ENCODE data around the gene SLC39A11.
"Not testable (repeated sequence)": the region's sequence is repeated elsewhere in the genome, so short reads cannot be mapped to it uniquely, and the experiment has no call there.

SLC39A11 gene

GRCh38 chr17:72837335-72837734 is 255.2 kb downstream of the SLC39A11 start:
- no peak for DNase-seq (ENCODE audit: low read depth, low spot score)

- no peak for DNase-seq (ENCODE audit: low read depth, low spot score)
Measured at GRCh38 chr17:72833128-72833765, 259.2 kb downstream of the SLC39A11 start.

GRCh38 chr17:72832306-72832705 is 260.2 kb downstream of the SLC39A11 start:
- no peak for DNase-seq (ENCODE audit: low read depth, low spot score)

GRCh38 chr17:72829883-72830282 is 262.6 kb downstream of the SLC39A11 start:
- DNase-seq (ENCODE audit: low read depth, low spot score): no peak

GRCh38 chr17:72826602-72827001 is 265.9 kb downstream of the SLC39A11 start:
- no peak for DNase-seq (ENCODE audit: low read depth, low spot score)

- not testable (repeated sequence) for DNase-seq (ENCODE audit: low read depth, low spot score)
Measured at GRCh38 chr17:72826059-72826458, 266.4 kb downstream of the SLC39A11 start.

- no peak for DNase-seq (ENCODE audit: low read depth, low spot score)
Measured at GRCh38 chr17:72825218-72825617, 267.3 kb downstream of the SLC39A11 start.

- not testable (repeated sequence) for DNase-seq (ENCODE audit: low read depth, low spot score)
Measured at GRCh38 chr17:72824267-72824666, 268.2 kb downstream of the SLC39A11 start.

- DNase-seq (ENCODE audit: low read depth, low spot score): no peak
Measured at GRCh38 chr17:72822358-72823023, 270.0 kb downstream of the SLC39A11 start.

- no peak for DNase-seq (ENCODE audit: low read depth, low spot score)
Measured at GRCh38 chr17:72816406-72816805, 276.1 kb downstream of the SLC39A11 start.

- no peak for DNase-seq (ENCODE audit: low read depth, low spot score)
Measured at GRCh38 chr17:72813481-72813880, 279.0 kb downstream of the SLC39A11 start.

- no peak for DNase-seq (ENCODE audit: low read depth, low spot score)
Measured at GRCh38 chr17:72812823-72813222, 279.7 kb downstream of the SLC39A11 start.

GRCh38 chr17:72811976-72812687 is 280.4 kb downstream of the SLC39A11 start:
- DNase-seq (ENCODE audit: low read depth, low spot score): no peak

- no peak for DNase-seq (ENCODE audit: low read depth, low spot score)
Measured at GRCh38 chr17:72810991-72811508, 281.4 kb downstream of the SLC39A11 start.

GRCh38 chr17:72806011-72806410 is 286.5 kb downstream of the SLC39A11 start:
- no peak for DNase-seq (ENCODE audit: low read depth, low spot score)

GRCh38 chr17:72804949-72805707 is 287.4 kb downstream of the SLC39A11 start:
- DNase-seq (ENCODE audit: low read depth, low spot score): no peak

GRCh38 chr17:72802726-72803125 is 289.8 kb downstream of the SLC39A11 start:
- DNase-seq (ENCODE audit: low read depth, low spot score): no peak

- DNase-seq (ENCODE audit: low read depth, low spot score): no peak
Measured at GRCh38 chr17:72797142-72797541, 295.3 kb downstream of the SLC39A11 start.

- no peak for DNase-seq (ENCODE audit: low read depth, low spot score)
Measured at GRCh38 chr17:72795941-72796340, 296.5 kb downstream of the SLC39A11 start.

GRCh38 chr17:72794152-72794551 is 298.3 kb downstream of the SLC39A11 start:
- no peak for DNase-seq (ENCODE audit: low read depth, low spot score)

GRCh38 chr17:72792771-72793170 is 299.7 kb downstream of the SLC39A11 start:
- no peak for DNase-seq (ENCODE audit: low read depth, low spot score)

- no peak for DNase-seq (ENCODE audit: low read depth, low spot score)
Measured at GRCh38 chr17:72790190-72790589, 302.3 kb downstream of the SLC39A11 start.
